Stimulated activated CD4-positive, alpha-beta T cell treated with anti-CD3 and anti-CD28 coated beads, TNF-alpha, amount 100 ng/mL, for 24 hours (primary cell): ENCODE data around the gene ZCCHC10.
"Not testable (repeated sequence)": the region's sequence is repeated elsewhere in the genome, so short reads cannot be mapped to it uniquely, and the experiment has no call there.

Experiments used
- DNase-seq, 3 experiments: peaks; one replicate each; pipeline ENCODE4 v3.0.0-alpha.2; 2020; ENCODE audit warnings: low read depth in 3 of 3

The ZCCHC10 gene

GRCh38 chr5:133041910-133042309 lies 15.6 kb upstream of the ZCCHC10 start:
- DNase-seq = no peak

- no peak for DNase-seq
Measured at GRCh38 chr5:133041157-133041784, 14.9 kb upstream of the ZCCHC10 start.

- not testable (repeated sequence) for DNase-seq
Measured at GRCh38 chr5:133036677-133037076, 10.3 kb upstream of the ZCCHC10 start.

- no peak for DNase-seq
Measured at GRCh38 chr5:133035224-133035623, 8.9 kb upstream of the ZCCHC10 start.

- DNase-seq = no peak
Measured at GRCh38 chr5:133034064-133034463, 7.7 kb upstream of the ZCCHC10 start.

GRCh38 chr5:133032852-133033742 lies 6.7 kb upstream of the ZCCHC10 start:
- no peak for DNase-seq

GRCh38 chr5:133030343-133031005 lies 4.1 kb upstream of the ZCCHC10 start:
- DNase-seq = no peak

- no peak for DNase-seq
Measured at GRCh38 chr5:133029416-133029815, 3.1 kb upstream of the ZCCHC10 start.

- DNase-seq = no peak
Measured at GRCh38 chr5:133026664-133027153, 360 bp upstream of the ZCCHC10 start.

- DNase-seq = not testable (repeated sequence)
Measured at GRCh38 chr5:133019471-133019870, 6.9 kb downstream of the ZCCHC10 start.

- no peak for DNase-seq
Measured at GRCh38 chr5:133017964-133018363, 8.4 kb downstream of the ZCCHC10 start.

GRCh38 chr5:133015466-133015865 lies 10.9 kb downstream of the ZCCHC10 start:
- DNase-seq = no peak

- DNase-seq = not testable (repeated sequence)
Measured at GRCh38 chr5:133008455-133008854, 17.9 kb downstream of the ZCCHC10 start.

GRCh38 chr5:133006653-133007052 lies 19.7 kb downstream of the ZCCHC10 start:
- no peak for DNase-seq

- DNase-seq = no peak
Measured at GRCh38 chr5:132999246-132999645, 27.1 kb downstream of the ZCCHC10 start.

GRCh38 chr5:132998556-132998955 lies 27.8 kb downstream of the ZCCHC10 start:
- no peak for DNase-seq

GRCh38 chr5:132996307-132996706 lies 30.0 kb downstream of the ZCCHC10 start:
- DNase-seq = no peak

GRCh38 chr5:132987531-132988408 lies 38.6 kb downstream of the ZCCHC10 start:
- no peak for DNase-seq

- not testable (repeated sequence) for DNase-seq
Measured at GRCh38 chr5:132982971-132983370, 43.4 kb downstream of the ZCCHC10 start.

- no peak for DNase-seq
Measured at GRCh38 chr5:132981288-132981687, 45.1 kb downstream of the ZCCHC10 start.

- no peak for DNase-seq
Measured at GRCh38 chr5:132979976-132980375, 46.4 kb downstream of the ZCCHC10 start.
